Stimulated activated CD4-positive, alpha-beta T cell treated with anti-CD3 and anti-CD28 coated beads, Interleukin-15, amount 100 ng/mL, for 24 hours (primary cell): Measurements from ENCODE around the gene TMA7.
"Not testable (repeated sequence)": the region's sequence is repeated elsewhere in the genome, so short reads cannot be mapped to it uniquely, and the experiment has no call there.

Experiments used
- DNase-seq: peaks from one replicate; pipeline ENCODE4 v3.0.0-alpha.2; 2020

The TMA7 gene

DNA sequence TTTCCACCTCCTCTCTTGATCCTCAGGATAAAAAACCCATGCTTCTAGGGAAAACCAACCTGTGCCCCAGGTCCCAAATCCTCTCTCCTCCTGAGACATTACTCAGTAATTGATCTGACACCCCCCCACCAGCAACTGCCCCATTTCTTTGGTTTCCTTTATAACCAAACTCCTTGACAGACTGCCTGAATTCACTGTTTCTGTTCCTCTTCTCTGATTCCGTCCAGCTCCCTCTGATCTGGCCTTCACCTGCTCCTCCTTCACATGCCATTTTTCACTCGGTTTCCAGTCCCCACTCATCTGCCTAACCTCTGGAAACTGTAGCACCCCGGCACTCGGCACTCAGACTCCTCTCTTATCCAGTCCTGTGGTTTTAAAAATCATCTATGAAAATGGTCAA lies 2.2 kb upstream of the TMA7 start:
- no peak for DNase-seq

DNA sequence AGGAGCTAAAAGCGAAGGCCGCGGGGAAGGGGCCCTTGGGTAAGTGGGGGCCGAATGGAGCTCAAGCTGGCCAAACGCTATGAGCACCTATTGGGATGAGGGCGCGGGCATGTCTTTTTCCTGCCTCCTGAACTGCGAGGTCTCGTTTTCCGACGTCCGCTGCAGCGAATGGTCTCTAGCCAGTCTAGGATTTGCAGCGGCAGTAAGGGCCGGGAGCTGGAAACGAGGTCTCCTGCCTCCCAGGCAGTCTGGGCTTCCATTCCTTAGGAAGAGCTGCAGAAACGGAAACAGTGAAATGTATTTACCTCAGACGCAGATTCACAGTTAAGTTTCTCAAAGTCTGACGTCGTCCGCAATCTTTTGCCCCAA lies 517 bp downstream of the TMA7 start:
- no peak for DNase-seq

DNA sequence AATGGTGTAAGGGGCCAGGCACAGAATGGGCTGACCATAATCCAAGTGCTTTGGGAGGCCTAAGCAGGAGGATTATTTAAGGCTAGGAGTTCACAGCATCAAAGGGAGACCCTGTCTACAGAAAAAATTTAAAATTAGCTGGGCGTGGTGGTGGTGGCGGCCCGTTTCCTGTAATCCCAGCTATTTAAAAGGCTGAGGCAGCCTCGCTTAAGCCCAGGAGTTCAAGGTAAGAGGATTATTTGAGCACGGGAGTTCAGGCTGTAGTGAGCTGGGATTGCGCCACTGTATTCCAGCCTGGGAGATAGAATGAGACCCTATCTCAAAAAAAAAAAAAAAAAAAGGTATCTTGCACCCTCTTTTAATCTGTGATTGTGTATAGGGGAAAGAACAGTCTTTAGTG lies 1.9 kb downstream of the TMA7 start:
- DNase-seq: no peak

GRCh38 chr3:48445277-48445882 lies 5.3 kb downstream of the TMA7 start:
- DNase-seq: no peak

- no peak for DNase-seq
Observed at GRCh38 chr3:48446043-48446424, 6.0 kb downstream of the TMA7 start.

GRCh38 chr3:48446425-48447193 lies 6.6 kb downstream of the TMA7 start, which contains the start of gene ATRIP:
Gene ATRIP (plus strand): TSS chr3:48446737. CDS start chr3:48446846, 109 bp downstream.
- peak; percentile 92 for DNase-seq

GRCh38 chr3:48451270-48451669 lies 11.2 kb downstream of the TMA7 start:
- DNase-seq: no peak

DNA sequence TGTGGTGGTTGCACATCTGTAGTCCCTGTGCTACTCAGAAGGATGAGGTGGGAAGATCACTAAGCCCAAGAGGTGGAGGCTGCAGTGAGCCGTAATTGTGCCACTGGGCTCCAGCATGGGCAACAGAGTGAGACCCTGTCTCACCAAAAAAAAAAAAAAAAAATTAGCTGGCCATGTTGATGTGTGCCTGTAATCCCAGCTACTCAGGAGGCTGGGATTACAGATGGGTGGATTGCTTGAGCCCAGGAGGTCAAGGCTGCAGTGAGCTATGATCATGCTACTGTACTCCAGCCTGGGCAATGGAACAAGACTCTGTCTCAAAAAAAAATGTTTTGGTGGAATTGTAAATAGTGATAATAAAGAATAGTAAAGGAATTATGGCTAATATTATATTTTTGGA lies 16.4 kb downstream of the TMA7 start:
- no peak for DNase-seq

DNA sequence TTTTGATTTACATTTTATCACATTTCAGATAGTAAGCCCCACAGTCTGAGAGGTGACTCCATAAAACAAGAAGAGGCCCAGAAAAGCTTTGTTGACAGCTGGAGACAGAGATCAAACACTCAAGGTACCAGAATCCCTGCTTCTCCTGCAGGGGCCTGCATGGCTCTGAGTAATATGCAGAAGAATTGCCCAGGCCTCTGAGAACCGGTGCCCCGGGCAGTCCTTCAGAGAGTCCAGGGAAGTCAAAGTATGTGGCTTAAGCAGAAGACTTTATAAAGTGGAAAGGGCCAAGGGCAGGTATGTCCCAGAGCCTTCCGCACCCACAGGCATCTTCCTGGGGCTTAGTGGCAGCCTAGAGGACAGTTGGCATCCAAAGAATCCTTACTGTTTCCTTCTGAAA lies 19.3 kb downstream of the TMA7 start:
- no peak for DNase-seq

DNA sequence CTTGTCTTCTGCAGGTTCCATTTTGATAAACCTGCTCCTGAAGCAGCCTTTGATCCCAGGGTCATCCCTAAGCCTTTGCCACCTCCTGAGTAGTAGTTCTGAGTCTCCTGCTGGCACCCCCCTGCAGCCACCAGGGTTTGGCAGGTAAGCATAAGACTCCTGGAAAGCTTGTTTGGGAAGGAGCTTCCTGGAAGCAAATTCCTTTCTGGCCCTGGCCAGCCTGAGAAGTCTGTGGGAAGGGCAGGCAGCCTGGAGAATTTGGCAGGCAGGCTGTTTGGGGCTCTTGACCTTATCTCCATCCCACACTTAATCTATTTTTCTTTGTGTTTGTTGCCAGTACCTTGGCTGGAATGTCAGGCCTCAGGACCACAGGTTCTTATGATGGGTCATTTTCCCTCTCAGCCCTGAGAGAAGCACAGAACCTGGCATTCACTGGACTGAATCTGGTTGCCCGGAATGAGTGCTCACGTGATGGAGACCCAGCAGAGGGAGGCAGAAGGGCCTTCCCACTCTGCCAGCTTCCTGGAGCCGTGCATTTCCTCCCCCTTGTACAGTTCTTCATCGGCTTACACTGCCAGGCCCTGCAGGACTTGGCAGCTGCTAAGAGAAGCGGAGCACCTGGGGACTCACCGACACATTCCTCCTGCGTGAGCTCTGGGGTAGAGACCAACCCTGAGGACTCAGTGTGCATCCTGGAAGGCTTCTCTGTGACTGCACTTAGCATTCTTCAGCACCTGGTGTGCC lies 19.9 kb downstream of the TMA7 start:
- no peak for DNase-seq

DNA sequence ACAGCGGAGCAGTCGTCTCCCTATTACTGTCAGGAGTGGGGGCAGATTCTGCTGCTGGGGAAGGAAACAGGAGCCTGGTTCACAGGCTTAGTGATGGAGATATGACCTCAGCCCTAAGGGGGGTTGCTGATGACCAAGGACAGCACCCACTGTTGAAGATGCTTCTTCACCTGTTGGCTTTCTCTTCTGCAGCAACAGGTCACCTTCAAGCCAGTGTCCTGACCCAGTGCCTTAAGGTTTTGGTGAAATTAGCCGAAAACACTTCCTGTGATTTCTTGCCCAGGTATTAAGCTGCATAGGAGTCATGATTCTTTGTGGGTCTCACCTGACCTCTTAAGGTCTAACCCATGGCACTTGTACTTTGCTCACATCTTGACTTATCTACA lies 20.5 kb downstream of the TMA7 start:
- DNase-seq: no peak

DNA sequence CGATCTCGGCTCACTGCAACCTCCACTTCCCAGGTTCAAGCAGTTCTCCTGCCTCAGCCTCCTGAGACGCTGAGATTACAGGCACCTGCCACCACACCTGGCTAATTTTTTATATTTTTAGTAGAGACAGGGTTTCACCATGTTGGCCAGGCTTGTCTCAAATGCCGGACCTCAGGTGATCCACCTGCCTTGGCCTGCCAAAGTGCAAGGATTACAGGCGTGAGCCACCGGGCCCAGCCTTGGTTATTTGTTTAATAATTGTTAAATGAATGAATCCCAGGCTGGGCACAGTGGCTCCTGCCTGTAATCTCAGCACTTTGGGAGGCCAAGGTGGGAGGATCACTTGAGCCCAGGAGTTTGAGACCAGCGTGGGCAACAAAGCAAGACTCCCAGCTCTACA lies 21.7 kb downstream of the TMA7 start:
- not testable (repeated sequence) for DNase-seq

GRCh38 chr3:48463703-48464102 lies 23.6 kb downstream of the TMA7 start:
- no peak for DNase-seq

DNA sequence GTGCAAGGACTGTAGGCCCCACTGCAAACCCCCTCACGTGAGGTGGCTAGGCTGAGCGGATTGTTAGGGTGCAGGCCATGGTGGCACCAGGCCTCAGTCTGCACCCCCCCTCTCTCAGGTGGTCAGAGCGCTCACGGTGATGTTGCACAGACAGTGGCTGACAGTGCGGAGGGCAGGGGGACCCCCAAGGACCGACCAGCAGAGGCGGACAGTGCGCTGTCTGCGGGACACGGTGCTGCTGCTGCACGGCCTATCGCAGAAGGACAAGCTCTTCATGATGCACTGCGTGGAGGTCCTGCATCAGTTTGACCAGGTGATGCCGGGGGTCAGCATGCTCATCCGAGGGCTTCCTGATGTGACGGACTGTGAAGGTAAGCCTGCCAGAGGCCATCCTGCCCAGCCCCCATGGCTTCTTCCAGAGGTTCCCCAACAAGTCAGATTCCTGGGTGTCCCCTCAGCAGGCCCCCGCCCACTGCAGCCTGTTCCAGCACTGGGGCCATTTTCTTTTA lies 24.7 kb downstream of the TMA7 start:
- DNase-seq: no peak

GRCh38 chr3:48465237-48465530 lies 25.1 kb downstream of the TMA7 start:
- no peak for DNase-seq

DNA sequence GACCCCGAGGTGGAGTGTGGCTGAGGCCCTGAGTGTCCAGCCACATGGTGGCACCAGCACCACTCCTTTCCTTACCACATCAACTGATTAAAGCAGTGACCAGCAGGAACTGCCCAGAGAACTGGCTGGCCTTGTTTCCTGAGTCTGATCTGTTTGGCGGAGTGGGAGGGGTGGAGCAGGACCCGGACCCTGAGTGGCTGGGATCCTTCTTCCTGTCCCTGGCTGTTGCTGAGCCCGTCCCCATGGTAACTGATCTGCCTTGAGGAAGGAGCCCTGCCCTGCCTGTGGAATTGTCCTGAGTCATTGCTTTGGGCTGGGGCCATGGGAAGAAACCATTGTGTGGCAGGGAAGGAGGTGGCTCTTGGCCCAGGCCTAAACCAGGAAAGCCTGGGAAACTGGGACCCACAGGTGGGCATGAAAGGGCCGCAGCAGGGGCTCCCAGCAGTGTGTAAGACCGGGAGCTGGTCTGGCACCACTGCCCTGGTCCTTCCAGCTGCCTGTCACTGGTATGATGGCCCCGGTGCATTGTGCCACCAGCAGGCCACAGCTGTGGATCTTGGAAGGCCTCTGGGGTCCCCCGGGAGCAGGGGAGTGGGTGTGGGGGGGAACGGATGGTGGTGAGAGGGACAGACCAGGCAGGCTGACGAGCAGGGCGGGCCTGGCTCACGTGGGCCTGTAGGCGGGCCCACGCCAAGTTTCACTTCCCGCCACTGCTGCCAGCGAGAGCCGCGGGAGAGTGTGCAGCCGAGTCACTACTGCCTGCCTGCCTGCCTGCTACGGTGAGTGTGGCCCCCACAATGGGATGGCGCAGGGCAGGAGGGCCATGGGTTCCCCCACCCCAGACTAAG lies 25.7 kb downstream of the TMA7 start:
- peak; percentile 88 for DNase-seq

- DNase-seq: peak; percentile 55
Observed at GRCh38 chr3:48466386-48467109, 26.5 kb downstream of the TMA7 start.

DNA sequence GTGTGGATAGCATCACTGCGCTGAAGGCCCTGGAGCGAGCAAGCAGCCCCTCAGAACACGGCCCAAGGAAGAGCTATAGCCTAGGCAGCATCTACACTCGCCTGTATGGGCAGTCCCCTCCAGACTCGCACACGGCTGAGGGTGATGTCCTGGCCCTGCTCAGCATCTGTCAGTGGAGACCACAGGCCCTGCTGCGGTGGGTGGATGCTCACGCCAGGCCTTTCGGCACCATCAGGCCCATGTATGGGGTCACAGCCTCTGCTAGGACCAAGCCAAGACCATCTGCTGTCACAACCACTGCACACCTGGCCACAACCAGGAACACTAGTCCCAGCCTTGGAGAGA lies 27.0 kb downstream of the TMA7 start:
- no peak for DNase-seq

GRCh38 chr3:48467473-48468267 lies 27.6 kb downstream of the TMA7 start:
- no peak for DNase-seq

- no peak for DNase-seq
Observed at GRCh38 chr3:48468329-48468731, 28.3 kb downstream of the TMA7 start.

DNA sequence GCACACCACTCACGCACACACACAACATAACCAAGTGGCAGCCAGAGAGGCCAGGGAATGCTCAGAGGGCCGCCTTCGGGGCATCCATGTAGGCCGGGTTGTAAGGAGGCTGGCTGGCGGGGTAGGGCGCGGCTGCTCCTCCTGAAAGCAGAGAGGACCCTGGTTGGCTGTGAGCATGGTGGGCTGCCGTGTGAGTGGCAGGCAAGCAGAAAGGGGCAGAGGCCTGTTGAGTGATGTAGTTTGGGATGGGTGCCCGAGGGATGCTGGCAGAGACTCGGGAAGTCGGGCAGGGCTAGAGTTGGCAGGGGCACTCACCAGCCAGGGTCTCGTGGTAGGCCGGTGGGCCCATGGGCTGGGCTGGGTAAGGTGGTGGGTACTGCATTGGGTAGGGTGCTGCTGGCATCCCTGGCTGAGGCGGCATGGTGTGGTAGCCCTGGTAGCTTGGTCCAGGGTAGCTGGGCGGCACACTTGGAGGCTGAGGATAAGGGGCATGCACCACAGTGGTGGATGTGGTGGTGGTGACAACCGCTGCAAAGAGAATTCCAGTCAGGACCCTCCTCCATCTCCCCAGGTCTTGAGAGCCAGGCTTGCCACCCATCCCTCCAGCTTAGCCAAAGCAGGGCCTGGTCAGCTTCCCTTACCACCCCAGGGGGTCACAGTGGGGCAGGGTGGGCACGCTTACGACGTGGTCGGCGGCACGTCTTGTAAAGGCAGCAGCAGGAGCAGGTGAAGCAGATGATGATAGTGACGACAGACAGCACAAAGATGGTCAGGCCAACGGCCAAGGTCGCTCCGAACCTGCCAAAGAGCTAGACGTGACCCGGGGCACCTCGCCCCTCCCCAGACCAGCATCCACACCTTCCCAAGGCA lies 29.2 kb downstream of the TMA7 start:
- no peak for DNase-seq
